Effector memory CD4-positive, alpha-beta T cell (primary cell): ENCODE measurements around the gene CEP89.
"Not testable (repeated sequence)": the region's sequence is repeated elsewhere in the genome, so short reads cannot be mapped to it uniquely, and the experiment has no call there.

Source experiments
- DNase-seq, 3 donors: peaks; one replicate each; pipeline ENCODE4 v3.0.0-alpha.2; 2020
- H3K27ac ChIP-seq: 2 replicates; pipeline ENCODE4 v1.7.0; 2013; ENCODE audit warnings: mild to moderate bottlenecking, low read length, moderate library complexity; ENCODE audit not compliant: insufficient read depth, poor library complexity, severe bottlenecking
- H3K27me3 ChIP-seq: replicated peaks from 2 replicates; pipeline ENCODE4 v1.7.0; 2013; ENCODE audit warnings: mild to moderate bottlenecking, low read length; ENCODE audit not compliant: insufficient read depth, control insufficient read depth, poor library complexity, severe bottlenecking
- H3K36me3 ChIP-seq: 2 replicates; pipeline ENCODE4 v1.7.0; 2013; ENCODE audit warnings: mild to moderate bottlenecking, low read length, moderate library complexity; ENCODE audit not compliant: control insufficient read depth, insufficient read depth
- H3K4me1 ChIP-seq: 2 replicates; pipeline ENCODE4 v1.7.0; 2013; ENCODE audit warnings: low read length, mild to moderate bottlenecking; ENCODE audit not compliant: control insufficient read depth, insufficient read depth, poor library complexity, severe bottlenecking
- H3K4me3 ChIP-seq: 2 replicates; pipeline ENCODE4 v1.7.0; 2013; ENCODE audit warnings: low read length, low read depth, mild to moderate bottlenecking; ENCODE audit not compliant: insufficient read depth, poor library complexity, severe bottlenecking
- H3K9me3 ChIP-seq: 2 replicates; pipeline ENCODE4 v1.7.0; 2013; ENCODE audit warnings: mild to moderate bottlenecking, low read length, moderate library complexity; ENCODE audit not compliant: control insufficient read depth

CEP89 gene

DNA sequence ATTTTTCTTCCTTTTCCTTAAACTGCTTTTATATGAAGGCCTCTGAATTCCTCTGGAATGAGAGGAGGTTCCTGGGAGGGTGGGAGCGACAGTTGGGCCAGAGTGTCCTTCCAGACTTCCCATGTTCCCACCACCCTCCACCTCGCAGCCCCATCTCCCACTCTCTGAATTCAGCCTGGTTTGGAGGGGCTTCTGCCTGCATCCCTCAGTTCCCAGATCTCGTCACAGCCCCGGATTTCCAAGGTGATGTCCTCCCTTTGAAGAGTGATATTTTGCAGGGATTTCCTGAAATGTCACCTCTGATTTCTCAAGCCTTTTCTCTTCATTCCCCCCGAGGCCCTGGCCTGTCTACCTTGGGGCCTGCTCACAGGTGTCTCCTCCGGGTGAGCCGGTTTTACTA is 85.5 kb downstream of the CEP89 start:
- H3K27ac ChIP-seq: no peak overlapping the region
- DNase-seq: no peak
- H3K36me3 ChIP-seq: no peaks in the 10 kb centered on the region
- no peaks in the 10 kb centered on the region for H3K4me1 ChIP-seq
- no peaks in the 10 kb centered on the region for H3K9me3 ChIP-seq
- H3K27me3 ChIP-seq: no peaks in the 10 kb centered on the region
- H3K4me3 ChIP-seq: no peak overlapping the region

GRCh38 chr19:32885255-32885654 is 86.5 kb downstream of the CEP89 start:
- H3K4me1 ChIP-seq, H3K27me3 ChIP-seq, H3K4me3 ChIP-seq, H3K27ac ChIP-seq, H3K9me3 ChIP-seq, DNase-seq, H3K36me3 ChIP-seq: not testable (repeated sequence)

GRCh38 chr19:32881766-32882165 is 90.0 kb downstream of the CEP89 start:
- no peak for DNase-seq
- no peak overlapping the region for H3K27ac ChIP-seq
- H3K36me3 ChIP-seq: no peaks in the 10 kb centered on the region
- H3K4me3 ChIP-seq: no peak overlapping the region
- H3K4me1 ChIP-seq: no peaks in the 10 kb centered on the region
- H3K27me3 ChIP-seq: no peaks in the 10 kb centered on the region
- H3K9me3 ChIP-seq: no peaks in the 10 kb centered on the region

DNA sequence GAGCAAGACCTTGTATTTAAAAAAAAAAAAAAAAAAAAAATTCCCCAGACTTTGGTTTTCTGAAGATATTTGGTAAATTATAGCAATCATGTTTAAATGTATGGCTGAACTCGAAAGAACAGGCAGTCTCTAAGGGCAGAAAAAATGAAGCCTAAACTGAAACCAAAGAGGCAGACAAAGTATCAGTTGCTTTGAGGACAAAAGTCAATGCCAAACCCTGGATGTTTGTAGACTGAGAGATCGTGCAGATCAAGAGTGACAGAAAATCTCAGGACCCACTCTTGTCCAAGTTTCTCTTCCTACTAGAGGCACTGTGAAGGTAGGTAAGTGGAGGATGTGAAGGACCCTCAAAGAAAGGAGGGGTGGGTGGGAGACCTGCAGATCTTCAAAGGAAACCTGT is 91.1 kb downstream of the CEP89 start:
- H3K27me3 ChIP-seq: no peaks in the 10 kb centered on the region
- no peaks in the 10 kb centered on the region for H3K9me3 ChIP-seq
- no peaks in the 10 kb centered on the region for H3K4me1 ChIP-seq
- DNase-seq: no peak
- H3K4me3 ChIP-seq: no peak overlapping the region
- no peak overlapping the region for H3K27ac ChIP-seq
- H3K36me3 ChIP-seq: no peaks in the 10 kb centered on the region

- Histone ChIP-seq H3K9me3 (no peaks in the 10 kb centered on the region), H3K4me3 (no peak overlapping the region), H3K36me3 (no peaks in the 10 kb centered on the region), H3K27ac (no peak overlapping the region), H3K27me3 (no peaks in the 10 kb centered on the region), H3K4me1 (no peaks in the 10 kb centered on the region)
- no peak for DNase-seq
Measured at GRCh38 chr19:32879741-32880140, 92.0 kb downstream of the CEP89 start.

DNA sequence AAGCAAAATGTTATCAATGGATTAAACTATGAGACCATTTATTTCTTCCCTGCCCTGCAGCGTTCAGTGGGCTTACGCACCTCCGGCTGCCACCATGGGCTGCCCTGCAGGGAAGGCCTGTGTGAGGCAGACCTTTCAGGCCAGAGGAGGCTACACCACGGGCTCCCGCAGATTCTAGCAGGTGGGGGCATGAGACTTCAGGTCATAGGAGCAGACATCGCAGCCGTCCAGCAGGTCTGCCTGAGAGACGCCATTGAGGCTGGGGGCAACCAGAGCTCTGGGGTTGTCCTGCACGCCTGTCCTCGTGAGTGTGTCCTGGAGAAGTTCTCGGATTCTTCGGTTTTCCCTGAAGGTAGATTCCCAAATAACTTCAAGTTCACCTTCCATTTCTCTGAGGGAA is 92.8 kb downstream of the CEP89 start:
- no peak for DNase-seq
- H3K4me3 ChIP-seq: no peak overlapping the region
- H3K9me3 ChIP-seq: no peaks in the 10 kb centered on the region
- no peaks in the 10 kb centered on the region for H3K27me3 ChIP-seq
- H3K4me1 ChIP-seq: no peaks in the 10 kb centered on the region
- H3K36me3 ChIP-seq: no peaks in the 10 kb centered on the region
- H3K27ac ChIP-seq: no peak overlapping the region

GRCh38 chr19:32877977-32878745 is 93.6 kb downstream of the CEP89 start:
- Histone ChIP-seq H3K4me3 (no peak overlapping the region), H3K9me3 (no peaks in the 10 kb centered on the region), H3K27ac (no peak overlapping the region), H3K4me1 (no peaks in the 10 kb centered on the region), H3K36me3 (no peaks in the 10 kb centered on the region), H3K27me3 (no peaks in the 10 kb centered on the region)
- no peak for DNase-seq

DNA sequence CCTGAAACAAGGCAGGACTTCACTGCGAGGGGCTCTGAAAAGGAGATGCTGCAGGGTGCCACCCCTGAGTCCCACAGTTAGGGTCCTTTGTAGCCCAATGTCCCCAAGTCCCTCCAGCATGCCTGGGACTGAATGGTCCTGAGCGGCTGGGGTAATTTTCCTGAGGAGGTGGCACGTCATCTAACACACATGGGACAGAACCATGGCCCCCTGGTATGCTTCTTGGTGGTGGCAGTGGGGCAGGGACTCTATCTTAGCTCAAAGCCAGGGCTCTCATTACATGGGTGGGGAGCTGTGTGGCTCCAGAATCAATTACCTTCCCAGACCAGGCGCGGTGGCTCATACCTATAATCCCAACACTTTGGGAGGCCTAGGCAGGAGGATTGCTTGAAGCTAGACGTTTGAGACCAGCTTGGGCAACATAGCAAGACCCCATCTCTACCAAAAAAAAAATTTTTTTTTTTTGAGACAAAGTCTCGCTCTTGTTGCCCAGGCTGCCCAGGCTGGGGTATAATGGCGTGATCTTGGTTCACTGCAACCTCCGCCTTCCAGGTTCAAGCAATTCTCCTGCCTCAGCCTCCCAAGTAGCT is 94.3 kb downstream of the CEP89 start:
- Histone ChIP-seq H3K27me3 (no peaks in the 10 kb centered on the region), H3K4me1 (no peaks in the 10 kb centered on the region)

DNA sequence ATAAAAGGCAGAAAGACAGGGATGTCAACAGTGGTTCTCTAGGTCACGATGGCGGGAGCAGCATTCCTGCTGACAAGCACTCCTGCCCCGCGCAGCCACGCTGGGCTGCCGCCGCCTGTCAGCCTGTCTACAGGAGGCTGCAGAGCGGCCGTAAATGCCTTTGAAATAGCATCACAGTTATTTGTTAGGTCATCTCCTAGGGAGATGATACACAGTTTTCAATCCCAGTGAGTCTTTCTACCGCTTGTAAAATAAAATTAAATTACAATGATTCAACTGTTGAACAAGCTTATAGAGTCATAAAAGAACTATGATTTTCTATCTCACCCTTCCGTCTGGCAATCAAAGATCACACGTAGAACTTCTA is 94.9 kb downstream of the CEP89 start:
- Histone ChIP-seq H3K4me3 (no peak overlapping the region), H3K4me1 (no peaks in the 10 kb centered on the region), H3K27ac (no peak overlapping the region), H3K9me3 (no peaks in the 10 kb centered on the region), H3K27me3 (no peaks in the 10 kb centered on the region), H3K36me3 (no peaks in the 10 kb centered on the region)
- no peak for DNase-seq

More for the DNA sequence above, 94.3 kb downstream of the CEP89 start:
- no peak for DNase-seq
- Histone ChIP-seq H3K36me3 (no peaks in the 10 kb centered on the region), H3K9me3 (no peaks in the 10 kb centered on the region), H3K27ac (no peak overlapping the region), H3K4me3 (no peak overlapping the region)

DNA sequence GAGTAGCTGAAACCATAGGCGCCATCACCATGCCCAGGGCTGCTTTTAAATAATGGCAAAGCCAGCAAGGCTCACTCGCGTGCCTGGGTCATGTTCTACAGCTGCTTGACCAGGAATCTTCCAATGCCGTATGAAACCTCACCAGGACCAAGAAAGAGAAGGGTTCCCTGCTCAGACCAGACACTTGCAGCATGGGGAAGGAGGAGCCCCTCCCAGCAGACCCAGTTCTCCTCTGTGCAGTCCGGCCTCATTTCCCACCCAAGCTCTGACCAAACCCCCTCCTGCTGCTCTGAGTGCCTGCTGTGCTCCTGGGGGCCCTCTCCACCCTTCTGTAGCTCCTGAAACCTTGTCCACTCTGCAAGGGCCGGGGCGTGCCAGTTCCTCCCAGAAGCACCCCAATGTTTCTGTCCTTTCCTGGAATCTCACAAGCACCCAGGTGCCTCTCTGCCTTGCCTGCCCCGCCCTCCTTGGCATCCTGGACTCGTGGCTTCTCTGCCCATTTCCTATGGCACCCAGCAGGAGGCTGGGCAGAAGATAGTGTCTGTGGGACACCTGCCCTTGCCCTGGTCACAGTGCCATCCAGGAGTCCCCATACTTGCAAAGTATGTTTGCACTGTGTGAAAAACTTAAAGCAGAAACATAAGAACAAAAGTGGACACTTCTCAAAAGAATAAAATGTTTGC is 95.4 kb downstream of the CEP89 start:
- no peaks in the 10 kb centered on the region for H3K9me3 ChIP-seq
- no peaks in the 10 kb centered on the region for H3K36me3 ChIP-seq
- no peaks in the 10 kb centered on the region for H3K4me1 ChIP-seq
- no peak overlapping the region for H3K4me3 ChIP-seq
- no peak overlapping the region for H3K27ac ChIP-seq
- no peaks in the 10 kb centered on the region for H3K27me3 ChIP-seq
- no peak for DNase-seq
